ENCODE data around the gene RPL34.

DNA sequence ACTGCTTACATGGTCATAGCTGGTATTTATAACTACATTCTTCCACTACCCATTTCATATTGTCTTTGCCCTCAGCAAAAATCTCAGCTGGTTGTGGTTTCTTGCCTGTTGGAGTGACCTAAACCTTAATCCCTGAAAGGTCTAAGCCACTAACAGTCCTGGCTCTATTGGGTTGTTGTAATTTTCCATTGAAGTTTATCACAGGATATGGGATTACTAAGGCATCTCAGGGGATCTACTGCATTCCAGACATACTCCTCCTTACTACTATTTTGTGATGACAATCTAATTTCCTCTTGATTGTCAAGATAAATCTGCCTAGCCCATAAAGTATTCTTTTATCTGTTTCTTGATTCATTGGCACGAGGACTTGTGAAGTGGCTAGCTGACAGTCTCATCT, 23.9 kb downstream of the RPL34 start:
- TF ChIP-seq, protein P1, sequence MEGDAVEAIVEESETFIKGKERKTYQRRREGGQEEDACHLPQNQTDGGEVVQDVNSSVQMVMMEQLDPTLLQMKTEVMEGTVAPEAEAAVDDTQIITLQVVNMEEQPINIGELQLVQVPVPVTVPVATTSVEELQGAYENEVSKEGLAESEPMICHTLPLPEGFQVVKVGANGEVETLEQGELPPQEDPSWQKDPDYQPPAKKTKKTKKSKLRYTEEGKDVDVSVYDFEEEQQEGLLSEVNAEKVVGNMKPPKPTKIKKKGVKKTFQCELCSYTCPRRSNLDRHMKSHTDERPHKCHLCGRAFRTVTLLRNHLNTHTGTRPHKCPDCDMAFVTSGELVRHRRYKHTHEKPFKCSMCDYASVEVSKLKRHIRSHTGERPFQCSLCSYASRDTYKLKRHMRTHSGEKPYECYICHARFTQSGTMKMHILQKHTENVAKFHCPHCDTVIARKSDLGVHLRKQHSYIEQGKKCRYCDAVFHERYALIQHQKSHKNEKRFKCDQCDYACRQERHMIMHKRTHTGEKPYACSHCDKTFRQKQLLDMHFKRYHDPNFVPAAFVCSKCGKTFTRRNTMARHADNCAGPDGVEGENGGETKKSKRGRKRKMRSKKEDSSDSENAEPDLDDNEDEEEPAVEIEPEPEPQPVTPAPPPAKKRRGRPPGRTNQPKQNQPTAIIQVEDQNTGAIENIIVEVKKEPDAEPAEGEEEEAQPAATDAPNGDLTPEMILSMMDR (IDR thresholded peaks at IDR 0.05), result no peak
- TF ChIP-seq POLR2A (IDR thresholded peaks at IDR 0.05), result no peak
